ENCODE measurements around the gene ASIC2.

GRCh38 chr17:33028061-33028460 lies 265.0 kb downstream of the ASIC2 start:
- TF ChIP-seq CTCF (IDR thresholded peaks at IDR 0.05), result no peak
- TF ChIP-seq EZH2 (IDR thresholded peaks at IDR 0.05; ENCODE audit: borderline replicate concordance, insufficient read depth, low read depth, low read length, poor library complexity, severe bottlenecking), result no peak
